GM18870 (cell line): ENCODE measurements around the gene COQ4.
"Not testable (repeated sequence)": the region's sequence is repeated elsewhere in the genome, so short reads cannot be mapped to it uniquely, and the experiment has no call there.

Experiments
- ATAC-seq: cut with Tn5 transposase; IDR thresholded peaks from one replicate; pipeline ENCODE4 v1.9.1; 2021; ENCODE audit warnings: moderate library complexity; ENCODE audit not compliant: unreplicated experiment

The COQ4 gene

DNA sequence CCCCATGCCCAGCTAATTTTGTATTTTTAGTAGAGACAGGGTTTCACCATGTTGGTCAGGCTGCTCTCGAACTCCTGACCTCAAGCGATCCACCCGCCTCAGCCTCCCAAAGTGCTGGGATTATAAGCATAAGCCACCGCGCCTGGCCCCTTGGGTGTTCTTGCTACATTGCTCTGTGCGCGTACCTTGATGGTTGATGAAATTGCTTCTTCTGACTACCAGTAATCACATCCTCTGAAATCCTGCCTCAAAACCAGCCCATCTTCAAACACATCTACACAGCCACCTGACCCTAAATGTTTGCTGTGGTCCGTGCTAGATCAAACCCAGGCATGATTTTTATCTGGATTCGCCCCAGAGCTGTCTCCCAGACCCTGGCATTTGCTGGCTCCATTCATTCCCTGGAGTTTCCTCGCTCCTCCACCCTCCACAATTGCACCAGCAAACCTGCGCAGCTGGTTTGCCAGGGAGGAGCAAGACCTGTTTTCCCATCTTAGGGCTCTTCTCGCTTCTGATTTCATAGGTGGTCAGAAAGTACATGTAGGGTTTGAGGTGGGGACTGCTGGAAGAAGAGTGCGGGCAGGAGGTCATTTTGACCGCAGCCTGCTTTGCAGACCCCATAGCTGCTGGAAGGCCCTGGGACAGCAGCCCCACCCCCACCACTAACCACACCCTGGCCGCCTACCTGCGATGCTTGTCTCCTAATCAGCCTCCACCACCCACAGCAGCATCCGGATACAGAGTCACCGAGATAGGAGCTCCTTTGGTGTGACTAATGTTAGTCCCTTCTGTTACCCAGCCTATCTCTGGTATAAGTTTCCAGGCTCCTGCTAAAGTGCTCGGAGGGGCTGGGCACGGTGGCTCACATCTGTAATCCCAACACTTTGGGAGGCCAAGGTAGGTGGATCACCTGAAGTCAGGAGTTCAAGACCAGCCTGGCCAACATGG is 23.8 kb upstream of the COQ4 start:
- no peak for ATAC-seq

DNA sequence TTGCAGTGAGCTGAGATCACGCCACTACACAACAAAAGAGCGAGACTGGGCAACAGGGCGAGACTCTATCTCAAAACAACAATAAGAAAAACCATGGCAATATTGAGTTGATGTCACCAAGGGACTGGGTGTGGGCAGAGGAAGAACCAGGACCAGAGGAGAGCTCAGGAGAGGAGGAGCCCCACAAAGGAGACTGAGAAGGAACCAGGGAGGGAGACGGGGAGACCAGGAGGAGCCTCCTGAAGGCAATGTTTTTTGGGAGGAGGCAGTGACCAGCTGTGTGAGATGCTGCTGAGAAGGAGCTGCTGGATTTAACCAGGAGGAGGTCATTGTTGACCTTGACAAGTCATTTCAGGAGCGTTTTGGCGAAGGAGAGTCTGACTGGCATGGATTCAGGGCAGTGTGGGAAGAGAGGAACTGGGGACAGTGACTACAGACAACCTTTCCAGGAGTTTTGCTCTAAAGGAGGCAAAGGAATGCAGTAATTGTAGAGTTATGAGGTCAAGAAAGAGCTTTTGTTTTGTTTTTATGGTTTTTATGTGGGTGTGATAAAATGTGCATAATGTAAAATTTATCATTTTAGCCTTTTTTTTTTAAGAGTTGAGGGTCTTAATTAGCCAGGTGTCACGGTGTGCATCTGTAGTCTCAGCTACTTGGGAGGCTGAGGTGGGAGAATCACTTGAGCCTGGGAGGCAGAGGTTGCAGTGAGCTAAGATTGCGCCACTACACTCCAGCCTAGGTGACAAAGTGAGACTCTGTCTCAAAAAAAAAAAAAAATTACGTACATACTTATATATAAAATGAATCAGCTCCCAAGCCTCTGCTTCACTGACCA is 18.3 kb upstream of the COQ4 start:
- ATAC-seq: no peak

DNA sequence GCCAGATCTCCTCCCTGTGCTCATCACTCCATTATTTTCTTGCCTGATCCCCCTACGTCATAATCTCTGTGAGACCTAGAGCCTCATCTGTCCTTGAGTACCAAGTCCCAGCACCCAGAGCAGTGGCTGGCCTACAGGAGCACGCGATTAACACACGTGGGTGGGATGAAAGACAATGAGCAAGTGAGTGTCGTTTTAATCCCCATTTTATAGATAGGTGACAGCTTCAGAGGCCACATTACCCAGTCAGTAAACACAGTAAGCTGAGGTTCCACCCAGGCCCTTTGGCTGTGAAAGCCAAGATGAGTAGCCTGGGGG is 17.7 kb upstream of the COQ4 start:
- ATAC-seq: no peak

DNA sequence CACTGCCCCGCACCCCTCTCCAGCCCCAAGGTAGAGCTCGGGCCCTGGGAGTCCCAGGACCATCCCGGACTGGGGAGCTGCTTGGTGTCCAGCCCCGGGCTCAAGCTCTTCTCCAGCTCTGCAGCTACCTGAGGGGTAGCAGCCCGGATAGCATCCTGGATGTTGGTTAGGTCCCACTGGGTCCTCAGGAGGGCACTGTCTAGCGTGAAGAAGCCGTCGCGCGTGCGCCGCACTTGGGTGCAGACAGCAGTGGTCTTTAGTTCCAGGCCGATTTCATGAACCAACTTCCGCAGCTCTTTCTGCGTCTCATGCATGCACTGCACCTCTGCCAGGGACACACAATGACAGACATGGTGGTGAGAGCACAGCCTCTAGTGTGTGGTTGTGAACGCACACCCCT is 13.1 kb upstream of the COQ4 start:
- no peak for ATAC-seq

DNA sequence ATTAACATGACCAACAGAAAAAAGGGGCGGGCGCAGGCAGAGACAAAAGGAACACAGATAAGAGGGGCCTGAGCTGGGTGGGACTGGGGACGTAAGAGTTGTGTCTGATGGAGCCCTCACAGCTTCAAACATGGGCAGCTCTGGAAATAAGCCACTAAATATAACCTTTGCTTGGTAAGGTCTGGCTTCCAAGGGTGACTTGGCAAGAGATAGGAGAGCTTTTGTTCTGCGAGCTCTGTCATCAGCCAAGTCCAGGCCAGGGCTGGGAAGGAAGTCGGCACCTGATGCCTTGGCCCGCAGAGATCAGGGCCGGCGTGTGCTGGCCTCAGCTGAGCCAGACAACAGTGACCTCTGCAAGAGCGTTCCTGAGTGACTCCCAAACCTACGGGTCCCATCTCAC is 12.2 kb upstream of the COQ4 start:
- ATAC-seq: no peak

DNA sequence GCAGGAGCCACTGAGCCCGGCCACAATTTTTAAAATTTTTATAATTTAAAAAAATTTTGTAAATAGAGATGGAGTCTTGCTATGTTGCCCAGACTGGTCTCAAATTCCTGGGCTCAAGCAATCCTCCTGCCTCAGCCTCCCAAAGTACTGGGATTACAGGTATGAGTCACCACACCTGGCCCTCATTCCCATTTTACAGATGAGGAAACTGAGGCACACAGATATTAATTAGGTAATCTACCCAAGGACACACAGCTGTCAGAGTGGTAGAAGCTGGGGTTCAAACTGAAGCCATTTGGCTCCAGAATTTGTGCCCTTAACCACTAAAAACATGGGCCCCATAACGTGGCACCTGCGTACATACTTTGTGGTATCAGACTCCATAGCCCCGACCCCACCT is 7.9 kb upstream of the COQ4 start:
- ATAC-seq: no peak

DNA sequence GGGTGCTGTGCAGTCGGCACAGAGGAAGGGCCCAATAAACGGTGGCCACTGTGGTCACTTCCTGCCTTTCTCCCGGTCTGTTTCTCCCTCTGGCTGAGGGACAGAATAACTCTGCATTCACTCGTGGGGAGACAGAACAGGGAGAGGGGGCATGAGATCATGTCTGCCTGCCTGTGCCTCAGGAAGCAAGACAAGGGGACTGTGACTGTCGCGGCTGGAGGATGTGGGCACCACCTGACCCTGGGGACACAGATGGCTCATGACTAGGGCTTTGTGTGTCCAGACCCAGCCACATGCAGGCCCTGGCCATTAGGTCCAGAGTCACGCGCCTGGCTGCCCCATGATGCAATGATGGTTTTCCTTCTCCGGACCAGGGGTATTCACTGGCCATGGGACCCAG is 6.2 kb upstream of the COQ4 start:
- no peak for ATAC-seq

DNA sequence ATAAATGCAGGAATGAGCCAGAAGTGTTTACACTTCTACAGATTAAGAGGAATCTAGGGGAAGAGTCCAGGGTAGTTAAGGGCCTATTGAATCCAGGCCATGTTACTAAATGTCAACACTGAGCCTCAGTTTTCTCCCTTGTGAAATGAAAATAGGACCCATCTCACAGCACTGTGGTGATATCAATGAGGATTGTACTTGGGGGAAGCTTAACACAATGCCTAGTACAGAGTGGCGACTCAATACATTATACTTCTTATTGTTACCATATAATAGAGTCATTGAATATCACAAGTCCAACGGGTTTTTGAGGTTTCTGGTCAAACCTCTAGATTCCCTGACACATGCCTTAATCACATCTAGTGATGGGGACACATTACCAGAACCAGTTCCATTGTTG is 5.0 kb upstream of the COQ4 start:
- ATAC-seq: no peak

DNA sequence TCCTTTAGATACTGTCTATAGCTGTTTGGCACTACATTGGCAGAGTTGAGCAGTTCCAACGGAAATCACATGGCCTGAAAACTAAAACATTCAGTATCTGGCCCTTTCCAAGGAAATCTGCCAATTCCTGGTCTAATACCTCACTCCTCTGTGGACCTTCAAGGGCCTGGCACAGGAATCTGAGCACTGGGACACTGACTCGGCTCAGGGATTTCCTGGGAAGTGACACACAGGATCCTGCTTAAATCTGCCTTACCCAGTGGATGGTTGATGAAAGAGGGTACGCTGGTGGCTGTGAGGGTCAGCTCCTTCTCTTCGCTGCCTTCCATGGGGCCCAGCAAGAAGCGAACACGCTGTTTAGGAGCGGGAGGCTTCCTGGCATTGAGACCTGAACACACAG is 1.3 kb upstream of the COQ4 start:
- no peak for ATAC-seq

DNA sequence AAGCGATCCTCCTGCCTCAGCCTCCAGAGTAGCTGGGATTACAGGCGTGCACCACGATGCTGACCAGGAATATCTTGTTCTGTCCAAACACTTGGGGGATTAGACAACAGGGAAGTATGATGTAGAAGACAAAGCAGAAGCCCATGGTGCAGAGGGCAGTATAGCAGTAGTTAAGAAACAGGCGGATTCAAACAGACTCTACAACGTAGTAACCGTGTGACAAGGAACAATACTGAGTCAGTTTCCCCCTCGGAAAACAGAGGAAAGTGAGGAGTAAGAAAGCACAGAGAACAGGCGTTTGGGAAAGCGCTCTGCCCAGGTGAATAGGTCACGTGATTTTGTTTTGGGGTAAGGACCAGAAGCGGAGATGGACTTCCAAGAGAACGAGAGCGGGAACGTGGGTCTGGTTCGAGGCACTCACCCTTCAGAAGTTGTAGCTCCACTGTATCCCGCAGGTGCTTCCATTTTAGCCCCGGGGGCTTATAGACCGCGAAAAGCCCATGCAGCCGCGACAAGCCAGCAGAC is 698 bp upstream of the COQ4 start:
- ATAC-seq: no peak

DNA sequence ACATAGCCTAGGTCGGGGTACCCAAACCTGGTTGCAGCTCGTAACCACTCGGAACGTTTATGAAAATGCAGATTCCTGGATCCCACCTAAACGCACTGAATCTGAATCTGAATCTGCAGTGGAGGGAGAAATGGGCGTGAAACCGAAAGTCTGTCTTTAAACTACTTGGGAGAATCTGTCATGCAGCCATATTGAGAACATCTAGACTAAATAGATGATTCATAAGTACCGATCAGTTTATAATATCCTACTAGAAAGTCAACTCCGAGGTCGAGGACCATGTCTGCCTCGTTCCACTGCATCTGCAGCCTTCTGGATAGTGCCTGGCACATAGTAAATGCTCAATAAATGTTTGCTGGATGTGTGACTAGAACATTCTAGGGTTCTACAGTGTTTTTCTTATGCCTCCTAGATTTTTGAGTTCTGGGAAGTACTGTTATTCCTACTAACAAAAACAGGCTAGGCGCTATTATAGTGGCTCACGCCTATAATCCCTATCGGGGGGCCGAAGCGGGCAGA is 632 bp downstream of the COQ4 start:
- ATAC-seq: no peak

DNA sequence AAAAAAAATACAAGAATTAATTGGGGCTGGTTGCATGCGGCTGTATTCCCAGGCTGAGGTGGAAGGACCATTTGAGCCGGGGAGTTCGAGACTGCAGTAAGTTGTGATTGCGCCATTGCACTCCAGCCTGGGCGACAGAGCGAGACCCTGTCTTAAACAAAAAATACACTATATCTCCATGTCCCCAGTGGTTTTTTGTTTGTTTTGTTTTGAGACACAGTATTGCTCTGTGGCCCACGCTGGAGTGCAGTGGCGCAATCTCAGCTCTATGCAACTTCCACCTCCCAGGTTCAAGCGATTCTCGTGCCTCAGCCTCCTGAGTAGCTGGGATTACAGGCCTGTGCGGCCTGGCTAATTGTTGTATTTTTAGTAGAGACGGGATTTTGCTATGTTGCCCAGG is 1.2 kb downstream of the COQ4 start:
- no peak for ATAC-seq

DNA sequence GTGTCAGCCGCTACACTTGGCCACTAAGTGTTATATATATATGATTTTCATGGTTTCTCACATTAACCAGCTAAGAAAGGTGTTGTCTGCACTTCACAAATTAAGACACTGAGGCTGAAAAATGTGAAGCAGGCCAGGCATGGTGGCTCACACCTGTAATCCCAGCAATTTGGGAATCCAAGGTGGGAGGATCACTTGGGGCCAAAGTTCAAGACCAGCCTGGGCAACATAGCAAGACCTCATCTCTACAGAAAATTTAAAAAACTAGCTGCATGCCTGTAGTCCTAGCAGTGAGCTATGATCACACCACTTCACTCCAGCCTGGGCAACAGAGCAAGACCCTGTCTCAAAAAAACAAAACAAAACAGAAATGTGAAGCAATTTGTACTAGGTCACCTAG is 1.8 kb downstream of the COQ4 start:
- no peak for ATAC-seq

DNA sequence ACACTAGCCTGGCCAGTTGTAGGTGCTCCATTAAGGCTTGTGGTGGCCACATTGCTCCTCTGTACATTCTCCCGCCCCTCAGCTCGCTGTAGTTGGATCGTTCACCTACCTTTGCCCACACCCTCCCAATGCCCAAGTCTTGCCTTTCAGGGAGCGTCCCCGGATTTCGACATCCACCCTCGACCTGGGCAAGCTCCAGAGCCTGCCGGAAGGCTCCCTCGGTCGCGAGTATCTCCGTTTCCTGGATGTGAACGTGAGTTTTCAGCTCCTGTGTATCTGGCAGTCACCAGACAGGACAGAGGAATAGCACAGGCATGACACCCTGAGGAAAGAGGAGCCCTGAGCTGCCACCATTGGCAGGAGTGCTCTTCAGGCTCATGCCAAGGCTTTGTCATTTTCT is 3.0 kb downstream of the COQ4 start:
- ATAC-seq: no peak

DNA sequence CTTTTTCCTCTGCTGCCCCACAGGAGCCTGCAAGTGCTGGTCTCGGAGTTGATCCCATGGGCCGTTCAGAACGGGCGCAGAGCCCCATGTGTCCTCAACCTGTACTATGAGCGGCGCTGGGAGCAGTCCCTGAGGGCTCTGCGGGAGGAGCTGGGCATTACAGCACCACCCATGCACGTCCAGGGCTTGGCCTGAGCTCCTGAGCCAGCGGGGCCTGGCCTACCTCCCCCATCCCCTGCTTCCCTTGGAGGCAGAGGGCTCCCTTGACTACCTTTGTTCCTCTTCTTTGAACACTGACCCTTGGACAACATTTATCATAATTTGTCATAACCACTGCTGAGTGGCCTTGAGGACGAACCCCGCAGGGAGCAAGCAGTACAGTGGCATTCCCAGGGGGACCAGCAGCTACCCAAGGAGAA is 10.8 kb downstream of the COQ4 start:
- no peak for ATAC-seq

DNA sequence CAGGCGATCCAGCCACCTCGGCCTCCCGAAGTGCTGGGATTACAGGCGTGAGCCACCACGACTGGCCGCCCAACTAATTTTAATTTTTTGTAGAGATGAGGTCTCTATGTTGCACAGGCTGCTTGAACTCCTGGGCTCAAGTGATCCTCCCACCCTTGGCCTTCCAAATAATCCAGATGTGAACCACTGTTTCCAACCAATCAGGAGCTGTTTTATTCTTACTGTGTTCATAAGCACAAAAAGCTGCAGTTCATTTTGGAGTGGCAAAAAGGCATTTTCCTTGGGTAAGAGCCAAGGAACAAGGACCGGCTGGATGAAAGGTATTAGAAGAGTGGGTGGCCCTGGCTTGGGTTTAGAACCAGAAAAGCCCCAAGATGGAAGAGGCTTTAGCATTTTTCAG is 12.5 kb downstream of the COQ4 start:
- ATAC-seq: no peak

DNA sequence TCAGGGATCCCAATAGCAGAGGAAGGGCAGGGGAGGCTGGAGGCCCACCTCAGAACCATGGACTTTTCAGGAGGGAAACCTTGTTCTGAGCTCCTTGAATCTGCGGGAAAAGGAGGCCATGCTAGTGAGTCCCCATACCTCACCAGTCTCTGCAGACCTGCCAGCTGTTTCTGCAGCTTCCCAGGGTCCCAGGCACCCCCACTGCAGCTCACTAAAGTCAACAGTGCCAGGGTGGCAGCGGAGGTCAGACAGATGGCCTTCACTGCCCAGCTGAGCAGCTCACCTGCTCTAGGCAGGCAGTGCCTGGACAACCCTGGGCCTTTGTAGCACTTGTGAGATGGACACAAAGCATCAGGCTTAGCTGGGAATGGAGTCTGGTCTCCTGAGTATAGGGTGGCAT is 13.3 kb downstream of the COQ4 start:
- no peak for ATAC-seq

DNA sequence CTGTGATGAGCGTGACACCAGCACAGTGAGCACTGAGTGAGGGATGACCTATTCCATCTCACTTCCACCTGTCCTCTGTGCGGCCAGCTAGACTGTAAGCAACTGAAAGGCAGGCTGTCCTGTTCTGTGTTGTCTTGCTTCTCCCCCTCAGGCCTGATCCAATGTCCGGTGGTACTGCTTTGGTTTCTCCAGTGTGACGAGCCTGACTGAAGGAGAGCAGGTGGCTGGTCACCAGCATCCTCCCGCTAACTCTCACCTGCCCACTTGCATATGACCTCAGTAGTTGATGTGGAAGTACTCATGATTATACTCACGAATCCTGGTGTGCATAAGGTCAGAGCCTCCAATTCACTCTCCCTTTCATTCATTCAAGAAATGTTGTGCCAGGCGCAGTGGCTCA is 15.3 kb downstream of the COQ4 start:
- no peak for ATAC-seq

DNA sequence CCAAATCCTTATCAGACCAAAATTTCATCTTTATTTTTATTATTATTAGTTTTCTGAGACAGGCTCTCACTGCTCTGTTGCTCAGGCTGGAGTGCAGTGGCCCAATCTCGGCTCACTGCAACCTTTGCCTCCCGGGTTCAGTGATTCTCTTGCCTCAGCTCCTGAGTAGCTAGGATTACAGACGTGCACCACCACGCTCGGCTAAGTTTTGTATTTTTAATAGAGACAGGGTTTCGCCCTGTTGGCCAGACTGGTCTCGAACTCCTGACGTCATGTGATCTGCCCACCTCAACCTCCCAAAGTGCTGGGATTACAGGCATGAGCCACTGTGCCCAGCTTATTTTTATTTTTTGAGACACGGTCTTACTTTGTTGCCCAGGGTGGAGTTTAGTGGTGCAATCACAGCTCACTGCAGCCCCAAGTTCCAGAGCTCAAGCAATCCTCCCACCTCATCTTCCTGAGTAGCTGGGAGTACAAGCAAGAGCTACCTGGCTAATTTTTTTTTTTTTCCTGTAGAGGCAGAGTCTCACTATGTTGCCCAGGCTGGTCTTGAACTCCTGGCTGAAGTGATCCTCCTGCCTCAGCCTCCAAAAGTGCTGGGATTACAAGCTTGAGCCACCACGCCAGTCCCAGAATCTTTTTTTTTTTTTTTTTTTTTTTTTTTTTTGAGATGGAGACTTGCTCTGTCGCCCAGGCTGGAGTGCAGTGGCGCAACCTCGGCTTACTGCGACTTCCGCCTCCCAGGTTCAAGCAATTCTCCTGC is 16.4 kb downstream of the COQ4 start:
- ATAC-seq: not testable (repeated sequence)

DNA sequence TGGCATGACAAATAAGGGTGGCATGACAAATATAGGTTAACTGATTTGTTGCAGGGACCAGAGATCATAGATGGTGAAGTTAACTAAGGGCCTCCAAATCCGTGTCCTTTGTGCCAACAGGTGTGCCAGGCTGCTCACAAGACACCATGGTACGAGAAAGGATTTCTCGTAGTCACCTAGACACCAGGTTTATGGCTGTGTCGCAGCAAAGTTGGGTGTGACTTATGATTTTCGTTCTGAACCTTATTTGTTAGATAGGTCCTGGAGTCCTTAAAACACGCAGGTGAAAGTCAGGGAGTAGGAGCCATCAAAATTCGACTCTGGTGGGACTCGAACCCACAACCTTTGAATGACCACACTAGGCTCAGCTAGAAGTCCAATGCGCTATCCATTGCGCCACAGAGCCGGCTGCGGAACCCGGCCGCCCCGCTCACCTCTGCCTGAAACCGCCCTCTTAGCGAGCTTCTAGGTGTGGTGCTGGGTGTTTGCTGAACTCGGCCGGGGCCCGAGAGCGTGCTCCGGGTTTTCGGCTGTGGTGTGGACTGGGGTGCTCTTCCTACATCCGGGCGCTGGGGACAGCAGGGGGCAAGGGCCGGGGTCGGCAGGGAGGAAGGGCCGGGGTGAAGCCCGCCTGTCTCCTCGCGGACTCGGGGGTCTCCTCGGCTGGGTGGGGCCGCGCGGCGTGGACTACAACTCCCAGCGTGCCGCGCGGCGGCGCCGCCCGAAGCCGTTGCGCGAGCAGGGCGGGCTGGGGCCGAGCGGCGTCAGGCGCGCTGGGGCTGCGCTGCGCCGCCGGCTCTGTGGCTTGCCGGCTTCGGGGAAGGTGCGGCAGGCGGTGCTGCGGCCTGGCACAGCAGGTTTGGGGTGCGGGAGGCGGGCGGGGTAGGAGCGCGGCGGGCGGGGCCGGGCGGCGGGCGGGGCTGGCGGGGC is 17.4 kb downstream of the COQ4 start, which contains the start of gene SLC27A4:
Gene SLC27A4, plus strand, starts transcription at position 767 of the 930 bp plus-strand sequence. CDS start 2,606 bp downstream, outside the sequence.
- ATAC-seq: no peak
